Fibroblast of peridontal ligament (primary cell): ENCODE measurements around the gene CDH4.

Source experiments
- DNase-seq: peaks from one replicate; pipeline ENCODE4 v3.0.0-alpha.2; 2010; ENCODE audit errors: extremely low read depth

CDH4 gene

GRCh38 chr20:61784801-61785566 is 532.9 kb downstream of the CDH4 start:
- DNase-seq: no peak

- no peak for DNase-seq
Observed at GRCh38 chr20:61785567-61785816, 533.4 kb downstream of the CDH4 start.

- no peak for DNase-seq
Observed at GRCh38 chr20:61786230-61786629, 534.2 kb downstream of the CDH4 start.

- no peak for DNase-seq
Observed at GRCh38 chr20:61788343-61788742, 536.3 kb downstream of the CDH4 start.

- no peak for DNase-seq
Observed at GRCh38 chr20:61789329-61789728, 537.3 kb downstream of the CDH4 start.

- DNase-seq: no peak
Observed at GRCh38 chr20:61790116-61790827, 538.2 kb downstream of the CDH4 start.

- DNase-seq: no peak
Observed at GRCh38 chr20:61791995-61792394, 539.9 kb downstream of the CDH4 start.

GRCh38 chr20:61795669-61796630 is 543.9 kb downstream of the CDH4 start:
- DNase-seq: no peak

GRCh38 chr20:61796738-61797137 is 544.7 kb downstream of the CDH4 start:
- DNase-seq: no peak

- no peak for DNase-seq
Observed at GRCh38 chr20:61797200-61797599, 545.1 kb downstream of the CDH4 start.

GRCh38 chr20:61797971-61798411 is 545.9 kb downstream of the CDH4 start:
- no peak for DNase-seq

- DNase-seq: no peak
Observed at GRCh38 chr20:61798632-61799031, 546.6 kb downstream of the CDH4 start.

GRCh38 chr20:61799394-61799923 is 547.4 kb downstream of the CDH4 start:
- no peak for DNase-seq

- no peak for DNase-seq
Observed at GRCh38 chr20:61799928-61800327, 547.9 kb downstream of the CDH4 start.

GRCh38 chr20:61800359-61801064 is 548.5 kb downstream of the CDH4 start:
- DNase-seq: no peak

GRCh38 chr20:61801065-61801360 is 549.0 kb downstream of the CDH4 start:
- DNase-seq: no peak

GRCh38 chr20:61801428-61801827 is 549.4 kb downstream of the CDH4 start:
- DNase-seq: no peak

GRCh38 chr20:61801857-61802442 is 549.9 kb downstream of the CDH4 start:
- DNase-seq: no peak

- no peak for DNase-seq
Observed at GRCh38 chr20:61802721-61803311, 550.8 kb downstream of the CDH4 start.

- no peak for DNase-seq
Observed at GRCh38 chr20:61803416-61803914, 551.4 kb downstream of the CDH4 start.
